GM20000 (cell line): ENCODE measurements around the gene OR8D2.

Source experiments
- DNase-seq: peaks from one replicate; pipeline ENCODE4 v3.0.0; 2012; ENCODE audit warnings: low spot score
- TF ChIP-seq, protein P1 (sequence below): IDR thresholded peaks from 2 replicates; pipeline ENCODE4 v1.5.1; 2012; ENCODE audit warnings: mild to moderate bottlenecking, control low read depth; ENCODE audit errors: extremely low read depth, missing control alignments

OR8D2 gene

DNA sequence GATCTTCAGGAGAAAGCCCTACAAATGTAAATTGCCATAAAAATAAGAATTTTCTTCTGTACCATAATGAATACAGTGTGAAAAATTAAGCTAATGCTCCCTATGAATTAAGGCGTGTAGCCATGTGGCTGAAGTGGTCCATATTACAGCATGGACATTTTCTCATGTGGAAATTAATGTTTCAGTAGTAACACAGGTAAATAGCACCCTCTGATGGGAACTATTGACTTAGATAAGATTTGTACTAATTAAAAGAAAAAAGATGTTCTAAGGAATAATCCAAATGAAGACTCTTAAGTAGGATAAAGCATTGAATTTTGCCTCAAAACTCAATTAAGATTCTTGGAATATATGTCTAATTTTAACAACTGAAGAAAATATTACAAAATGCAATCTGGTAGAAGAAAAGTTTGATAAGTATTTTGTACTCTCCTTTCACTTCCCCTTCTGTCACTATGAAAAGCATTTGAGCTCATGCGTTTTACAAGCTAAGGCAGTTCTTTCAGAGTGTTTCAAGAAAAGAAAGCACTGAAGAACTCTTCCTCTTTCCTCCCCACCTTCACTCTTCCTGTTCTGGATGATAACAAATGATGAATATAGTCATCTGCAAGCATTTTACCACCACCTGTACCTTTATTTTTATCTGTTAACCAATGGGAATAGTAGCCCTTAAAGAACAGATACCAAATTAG lies 9.9 kb upstream of the OR8D2 start:
- peak; percentile 25 for DNase-seq

DNA sequence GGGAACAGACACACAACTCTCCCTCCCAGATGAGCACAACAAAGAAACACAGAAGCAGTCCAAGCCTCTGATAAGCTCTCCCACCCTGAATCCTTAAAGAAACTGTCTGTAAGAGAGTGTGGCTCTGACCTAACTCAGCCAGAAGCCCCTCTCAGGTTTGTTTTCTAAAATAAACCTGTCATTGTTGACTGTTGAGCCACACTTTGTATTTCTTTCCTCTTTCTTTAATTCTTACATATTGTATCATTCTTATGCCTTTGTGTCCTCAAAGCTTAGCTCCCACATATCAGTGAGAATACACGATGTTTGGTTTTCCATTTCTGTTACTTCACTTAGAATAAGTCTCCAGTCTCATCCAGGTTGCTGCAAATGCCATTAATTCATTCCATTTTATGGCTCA lies 7.8 kb upstream of the OR8D2 start:
- DNase-seq = no peak
- TF ChIP-seq, protein P1, sequence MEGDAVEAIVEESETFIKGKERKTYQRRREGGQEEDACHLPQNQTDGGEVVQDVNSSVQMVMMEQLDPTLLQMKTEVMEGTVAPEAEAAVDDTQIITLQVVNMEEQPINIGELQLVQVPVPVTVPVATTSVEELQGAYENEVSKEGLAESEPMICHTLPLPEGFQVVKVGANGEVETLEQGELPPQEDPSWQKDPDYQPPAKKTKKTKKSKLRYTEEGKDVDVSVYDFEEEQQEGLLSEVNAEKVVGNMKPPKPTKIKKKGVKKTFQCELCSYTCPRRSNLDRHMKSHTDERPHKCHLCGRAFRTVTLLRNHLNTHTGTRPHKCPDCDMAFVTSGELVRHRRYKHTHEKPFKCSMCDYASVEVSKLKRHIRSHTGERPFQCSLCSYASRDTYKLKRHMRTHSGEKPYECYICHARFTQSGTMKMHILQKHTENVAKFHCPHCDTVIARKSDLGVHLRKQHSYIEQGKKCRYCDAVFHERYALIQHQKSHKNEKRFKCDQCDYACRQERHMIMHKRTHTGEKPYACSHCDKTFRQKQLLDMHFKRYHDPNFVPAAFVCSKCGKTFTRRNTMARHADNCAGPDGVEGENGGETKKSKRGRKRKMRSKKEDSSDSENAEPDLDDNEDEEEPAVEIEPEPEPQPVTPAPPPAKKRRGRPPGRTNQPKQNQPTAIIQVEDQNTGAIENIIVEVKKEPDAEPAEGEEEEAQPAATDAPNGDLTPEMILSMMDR = no peak

More for the DNA sequence above, 9.9 kb upstream of the OR8D2 start:
- TF ChIP-seq, protein P1 = no peak

DNA sequence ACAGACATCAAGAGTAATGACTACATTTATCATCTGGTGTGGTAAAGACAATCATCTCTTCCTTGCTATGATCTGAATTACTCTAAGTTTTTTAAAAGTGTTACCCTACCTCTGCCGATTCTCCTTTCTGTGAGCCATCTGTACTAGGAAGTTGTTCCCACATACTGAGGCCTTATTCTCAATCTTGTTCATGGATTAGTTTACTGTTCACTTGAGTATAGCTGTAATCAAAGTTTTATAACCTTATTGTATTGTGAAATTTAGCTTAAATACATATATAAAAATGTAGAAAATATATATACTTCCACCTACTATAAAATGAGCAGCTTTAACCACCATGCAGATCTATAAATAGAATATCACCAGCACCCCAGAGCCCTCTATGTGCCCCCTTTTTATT lies 2.4 kb upstream of the OR8D2 start:
- TF ChIP-seq, protein P1 = no peak
- no peak for DNase-seq

DNA sequence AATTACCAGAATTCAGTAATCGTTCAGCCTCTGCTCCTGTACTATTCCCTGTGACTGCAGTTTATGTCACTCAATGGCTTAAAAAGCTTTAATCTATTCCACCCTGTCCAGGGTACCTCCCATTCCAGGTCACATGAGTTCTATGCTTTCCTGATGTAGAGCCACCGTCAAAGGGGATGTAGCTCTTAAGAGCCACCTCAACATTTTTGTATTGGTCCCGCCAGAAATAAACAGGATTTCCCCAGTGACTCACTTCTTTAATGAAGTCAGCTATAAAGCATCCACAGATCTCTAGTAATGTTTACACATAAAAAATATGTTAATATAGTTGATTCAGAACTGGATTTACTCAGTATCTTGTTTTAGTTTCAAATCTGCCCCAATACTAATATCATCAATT lies 4.9 kb downstream of the OR8D2 start:
- DNase-seq = no peak
- TF ChIP-seq, protein P1 = no peak

DNA sequence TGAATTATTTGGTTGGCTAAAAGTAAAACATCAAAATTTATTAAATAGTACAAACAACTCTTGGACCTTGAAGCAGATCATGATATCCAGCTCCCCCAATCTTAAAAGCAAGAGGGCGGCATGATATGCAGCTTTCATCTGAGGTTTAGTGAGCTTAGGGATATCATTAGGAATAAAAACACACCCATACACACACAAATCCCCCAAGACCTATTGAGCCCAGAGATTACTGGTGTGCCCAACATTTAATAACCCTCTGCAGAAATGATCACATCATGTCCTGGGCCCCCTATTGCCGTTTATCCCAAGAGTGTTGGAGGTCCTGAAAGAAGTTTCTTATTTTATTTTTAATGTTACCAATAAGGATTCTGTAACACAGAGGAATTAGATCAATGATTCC lies 6.1 kb downstream of the OR8D2 start, which contains the start of gene OR8D1:
Gene OR8D1 (minus strand): TSS at position 101 of the 400 bp plus-strand sequence. CDS start 3,183 bp downstream, outside the sequence.
- TF ChIP-seq, protein P1 = no peak
- no peak for DNase-seq

DNA sequence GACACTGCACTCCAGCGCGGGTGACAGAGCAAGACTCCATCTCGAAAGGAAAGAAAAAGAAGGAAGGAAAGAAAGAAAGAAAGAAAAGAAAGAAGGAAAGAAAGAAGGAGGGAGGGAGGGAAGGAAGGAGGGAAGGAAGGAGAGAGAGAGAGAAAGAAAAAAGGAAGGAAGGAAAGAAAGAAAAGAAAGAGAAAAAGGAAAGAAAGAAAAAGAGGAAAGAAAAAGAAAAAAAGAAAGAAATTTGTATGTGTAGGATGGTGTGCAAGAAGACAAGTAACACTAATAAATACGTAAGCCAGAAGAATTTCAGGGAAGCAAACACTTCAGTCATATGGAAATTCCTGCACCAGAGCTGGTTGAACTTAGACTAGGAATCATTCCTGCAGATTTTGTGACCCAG lies 6.9 kb downstream of the OR8D2 start:
- TF ChIP-seq, protein P1 = no peak
- no peak for DNase-seq

DNA sequence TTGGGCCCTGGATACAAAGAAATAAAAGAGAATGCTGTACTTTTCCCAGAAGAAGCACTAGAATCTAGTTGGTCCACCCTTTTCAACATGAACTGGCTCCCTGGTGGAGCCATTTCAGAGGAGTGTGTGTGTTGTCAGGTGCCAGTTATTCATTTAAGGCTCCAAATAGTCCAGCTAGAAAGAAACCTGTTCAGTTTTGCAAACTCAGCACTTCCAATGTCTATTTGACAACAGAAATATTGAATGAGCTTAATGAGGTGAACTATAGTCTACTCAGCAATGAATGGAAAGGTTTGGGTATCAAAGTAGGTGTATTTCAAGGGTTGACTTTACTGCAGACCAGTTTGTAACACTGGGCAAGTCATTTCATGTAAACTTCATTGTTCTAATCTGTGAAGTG lies 8.3 kb downstream of the OR8D2 start:
- TF ChIP-seq, protein P1 = no peak
- no peak for DNase-seq
